Measurements from ENCODE around the gene CEMIP2. TPM values are rescaled to one million over a fixed set of nuclear protein-coding genes. Genes with fewer than 3 reads are reported as not detected.
"Not testable (repeated sequence)": the region's sequence is repeated elsewhere in the genome, so short reads cannot be mapped to it uniquely, and the experiment has no call there.

The CEMIP2 gene
- total and polyA plus RNA-seq, 10 of the 15 experiments (the other 5 are each of a cell fraction or from before 2014, with no cell fraction given): 0.50 to 19.2 (median 1.2) TPM

GRCh38 chr9:71657276-71657675, 111.0 kb downstream of the CEMIP2 start:
- H3K4me3 ChIP-seq; in situ Hi-C loops (cut with MboI); H3K9me3 ChIP-seq (replicated peaks; ENCODE audit: control insufficient read depth, insufficient read depth, low read length); H3K4me2 ChIP-seq (ENCODE audit: control insufficient read depth, insufficient read depth); H3K27me3 ChIP-seq (replicated peaks in 1 of 2; ENCODE audit: control insufficient read depth in 2 of 2, insufficient read depth in 2 of 2, low read length in 1 of 2); SMC1A ChIA-PET (ENCODE audit: uncharacterized antibody, unreplicated experiment); intact Hi-C loops (cut with micrococcal nuclease; ENCODE audit: unreplicated experiment); ATAC-seq; CTCF ChIA-PET; H3K79me2 ChIP-seq (ENCODE audit: control insufficient read depth, insufficient read depth, low read length); H3K9ac ChIP-seq (ENCODE audit: control insufficient read depth, insufficient read depth, low read length); H2AFZ ChIP-seq (ENCODE audit: control insufficient read depth, low read depth, low read length); DNase-seq (ENCODE audit: low read depth, low spot score); H3K36me3 ChIP-seq (ENCODE audit: control insufficient read depth in 2 of 2, insufficient read depth in 2 of 2, low read length in 1 of 2); RAD21 ChIA-PET (ENCODE audit: unreplicated experiment); BruUV-seq (replicated peaks); H3K27ac ChIP-seq (ENCODE audit: control insufficient read depth, insufficient read depth); H4K20me1 ChIP-seq (ENCODE audit: control insufficient read depth, insufficient read depth); H3K4me1 ChIP-seq (ENCODE audit: control insufficient read depth, insufficient read depth, low read length); FAIRE-seq: not testable (repeated sequence)
- 19% methylated on average over 4 of the region's 4 CpGs for WGBS (ENCODE audit: insufficient coverage, insufficient replicate concordance, low lambda C conversion rate, missing lambda C conversion rate)
- POLR2A ChIA-PET: interaction anchor here (1.5 kb wide), 1 partner anchor 10 kb away, joined by 3 read pairs; no protein-coding TSS in a partner anchor
- TF ChIP-seq BHLHE40 (IDR thresholded peaks at IDR 0.05; ENCODE audit: borderline replicate concordance in 1 of 2, low read depth in 2 of 2, low read length in 1 of 2): peak in 1 of 2 experiments; percentile 21; a peak in 1 of 4 replicates

- intact Hi-C loops (cut with micrococcal nuclease; ENCODE audit: unreplicated experiment): no loop called here
- no peaks in the 10 kb centered on the region for H3K27me3 ChIP-seq (replicated peaks in 1 of 2; ENCODE audit: control insufficient read depth in 2 of 2, insufficient read depth in 2 of 2, low read length in 1 of 2)
- in situ Hi-C loops (cut with MboI): no loop called here
- H4K20me1 ChIP-seq (ENCODE audit: control insufficient read depth, insufficient read depth): no peaks in the 10 kb centered on the region
- POLR2A ChIA-PET: no interaction called here
- no peaks in the 10 kb centered on the region; the same call in 2 of the 3 replicates for H3K9me3 ChIP-seq (replicated peaks; ENCODE audit: control insufficient read depth, insufficient read depth, low read length)
- RAD21 ChIA-PET (ENCODE audit: unreplicated experiment): no interaction called here
- no peaks in the 10 kb centered on the region for H3K4me1 ChIP-seq (ENCODE audit: control insufficient read depth, insufficient read depth, low read length)
- DNase-seq (ENCODE audit: low read depth, low spot score) (no peak), ATAC-seq (no peak), FAIRE-seq (no peak)
- SMC1A ChIA-PET (ENCODE audit: uncharacterized antibody, unreplicated experiment): no interaction called here
- no peak overlapping the region for H3K27ac ChIP-seq (ENCODE audit: control insufficient read depth, insufficient read depth)
- TF ChIP-seq CBFB (IDR thresholded peaks at IDR 0.05; ENCODE audit: low read depth) (no peak), POU2F2 (IDR thresholded peaks at IDR 0.05; ENCODE audit: borderline replicate concordance, low read depth, low read length) (no peak), PML (IDR thresholded peaks at IDR 0.05; ENCODE audit: low read length) (no peak), CHD2 (IDR thresholded peaks at IDR 0.05; ENCODE audit: borderline replicate concordance, low read depth, low read length) (no peak), RBBP5 (conservative IDR thresholded peaks at IDR 0.05) (no peak)
- no peak overlapping the region for H3K9ac ChIP-seq (ENCODE audit: control insufficient read depth, insufficient read depth, low read length)
- no peak overlapping the region for H3K4me2 ChIP-seq (ENCODE audit: control insufficient read depth, insufficient read depth)
- no peak overlapping the region for H3K4me3 ChIP-seq
- H2AFZ ChIP-seq (ENCODE audit: control insufficient read depth, low read depth, low read length): no peak overlapping the region
- no peaks in the 10 kb centered on the region for H3K36me3 ChIP-seq (ENCODE audit: control insufficient read depth in 2 of 2, insufficient read depth in 2 of 2, low read length in 1 of 2)
- no peaks in the 10 kb centered on the region for H3K79me2 ChIP-seq (ENCODE audit: control insufficient read depth, insufficient read depth, low read length)
- no TSS peak for BruUV-seq (replicated peaks)
- WGBS (ENCODE audit: insufficient coverage, insufficient replicate concordance, low lambda C conversion rate, missing lambda C conversion rate): 0% methylated on average over 1 of the region's 1 CpG
- CTCF ChIA-PET: no interaction called here
Measured at GRCh38 chr9:71656496-71656895, 111.8 kb downstream of the CEMIP2 start.

Measured in GM12878 (cell line).